ENCODE measurements around the gene SLC15A4.

Gene SLC15A4

DNA sequence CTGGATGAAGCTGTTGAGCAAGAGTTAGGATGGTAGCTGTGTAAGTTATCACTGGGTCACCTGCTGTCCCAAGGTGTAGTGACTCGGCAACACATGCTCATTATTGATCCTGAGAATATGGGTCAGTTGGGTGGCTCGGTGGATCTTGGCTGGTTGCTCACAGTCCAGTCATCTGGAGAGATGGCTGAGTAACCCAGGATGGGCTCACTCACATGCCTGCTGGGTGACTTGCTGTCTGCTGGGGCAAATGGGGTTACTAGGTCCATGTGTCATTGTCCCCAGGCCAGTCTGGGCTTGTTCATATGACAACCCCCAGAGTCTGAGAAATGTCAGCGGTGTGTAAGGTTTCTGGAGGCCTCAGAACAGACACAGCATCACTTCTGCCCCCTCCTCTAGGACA is 69.5 kb downstream of the SLC15A4 start:
- H3K4me3 ChIP-seq (replicated peaks; ENCODE audit: low read depth, low read length), result no peak overlapping the region
- TF ChIP-seq, protein P1, sequence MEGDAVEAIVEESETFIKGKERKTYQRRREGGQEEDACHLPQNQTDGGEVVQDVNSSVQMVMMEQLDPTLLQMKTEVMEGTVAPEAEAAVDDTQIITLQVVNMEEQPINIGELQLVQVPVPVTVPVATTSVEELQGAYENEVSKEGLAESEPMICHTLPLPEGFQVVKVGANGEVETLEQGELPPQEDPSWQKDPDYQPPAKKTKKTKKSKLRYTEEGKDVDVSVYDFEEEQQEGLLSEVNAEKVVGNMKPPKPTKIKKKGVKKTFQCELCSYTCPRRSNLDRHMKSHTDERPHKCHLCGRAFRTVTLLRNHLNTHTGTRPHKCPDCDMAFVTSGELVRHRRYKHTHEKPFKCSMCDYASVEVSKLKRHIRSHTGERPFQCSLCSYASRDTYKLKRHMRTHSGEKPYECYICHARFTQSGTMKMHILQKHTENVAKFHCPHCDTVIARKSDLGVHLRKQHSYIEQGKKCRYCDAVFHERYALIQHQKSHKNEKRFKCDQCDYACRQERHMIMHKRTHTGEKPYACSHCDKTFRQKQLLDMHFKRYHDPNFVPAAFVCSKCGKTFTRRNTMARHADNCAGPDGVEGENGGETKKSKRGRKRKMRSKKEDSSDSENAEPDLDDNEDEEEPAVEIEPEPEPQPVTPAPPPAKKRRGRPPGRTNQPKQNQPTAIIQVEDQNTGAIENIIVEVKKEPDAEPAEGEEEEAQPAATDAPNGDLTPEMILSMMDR (IDR thresholded peaks at IDR 0.05; ENCODE audit: low read depth, low read length, missing control alignments), result no peak
- DNase-seq (ENCODE audit: extremely low read depth, low read depth), result no peak

DNA sequence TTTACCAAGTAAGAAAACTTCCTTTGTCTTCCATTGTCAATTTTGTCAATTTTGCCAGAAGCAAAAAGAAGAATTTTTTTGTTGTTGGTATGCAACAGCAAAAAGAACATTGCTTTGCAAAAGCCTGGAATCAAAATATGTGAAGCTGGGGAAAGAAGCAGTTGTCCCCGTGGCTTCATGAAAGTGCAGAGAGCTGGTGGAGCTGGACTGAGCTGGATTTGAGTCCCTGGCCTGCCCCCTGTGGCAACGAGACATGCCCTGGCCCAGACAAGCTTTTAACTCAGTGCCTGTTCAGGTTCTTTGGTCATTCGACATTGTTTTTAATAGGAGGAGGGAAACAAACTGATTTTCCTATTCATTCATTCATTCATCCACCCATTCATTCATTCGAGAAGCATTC is 70.3 kb downstream of the SLC15A4 start:
- DNase-seq (ENCODE audit: extremely low read depth, low read depth), result no peak
- TF ChIP-seq, protein P1 (IDR thresholded peaks at IDR 0.05; ENCODE audit: low read depth, low read length, missing control alignments), result no peak
- H3K4me3 ChIP-seq (replicated peaks; ENCODE audit: low read depth, low read length), result no peak overlapping the region

DNA sequence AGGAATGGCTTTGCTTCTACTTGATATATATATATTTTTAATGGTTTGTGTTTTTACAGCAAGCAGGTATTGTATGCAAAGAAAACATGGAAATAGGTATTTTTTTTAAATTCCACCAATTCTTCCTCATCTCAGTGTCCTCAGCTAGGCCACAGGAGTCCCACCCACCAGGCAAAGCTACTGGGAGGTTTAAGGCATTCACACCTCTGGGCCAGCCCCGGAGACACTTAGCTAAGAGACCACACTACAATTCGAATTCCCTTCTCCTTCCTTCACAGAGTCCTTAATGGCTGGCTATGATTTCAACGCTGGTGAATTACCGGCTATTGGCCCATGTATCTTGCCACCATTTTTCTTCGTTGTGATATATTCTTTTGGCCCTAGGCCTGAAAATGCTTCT is 71.4 kb downstream of the SLC15A4 start:
- DNase-seq (ENCODE audit: extremely low read depth, low read depth), result no peak
- TF ChIP-seq, protein P1 (IDR thresholded peaks at IDR 0.05; ENCODE audit: low read depth, low read length, missing control alignments), result no peak
- no peak overlapping the region for H3K4me3 ChIP-seq (replicated peaks; ENCODE audit: low read depth, low read length)

DNA sequence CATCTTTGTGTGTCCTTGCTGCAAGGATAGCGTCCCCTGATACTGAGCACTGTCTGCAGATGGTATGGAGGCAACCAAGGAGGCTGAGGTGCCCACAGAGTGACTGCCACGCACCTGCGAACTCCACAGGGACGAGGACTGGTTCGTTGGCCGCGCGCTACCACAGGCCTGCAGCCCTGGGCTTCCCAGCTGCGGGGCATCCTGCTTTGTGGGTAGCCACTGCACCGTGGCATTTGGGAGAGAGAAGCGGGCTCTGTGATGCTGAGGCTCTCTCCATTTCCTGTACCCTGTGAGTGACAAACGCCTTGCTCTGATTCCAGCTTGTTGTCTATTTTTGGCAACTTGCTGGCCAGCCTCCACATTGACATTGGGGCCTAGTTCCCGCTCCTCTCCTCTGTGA is 76.3 kb downstream of the SLC15A4 start:
- DNase-seq (ENCODE audit: extremely low read depth, low read depth), result no peak
- TF ChIP-seq, protein P1 (IDR thresholded peaks at IDR 0.05; ENCODE audit: low read depth, low read length, missing control alignments), result no peak
- no peak overlapping the region for H3K4me3 ChIP-seq (replicated peaks; ENCODE audit: low read depth, low read length)

DNA sequence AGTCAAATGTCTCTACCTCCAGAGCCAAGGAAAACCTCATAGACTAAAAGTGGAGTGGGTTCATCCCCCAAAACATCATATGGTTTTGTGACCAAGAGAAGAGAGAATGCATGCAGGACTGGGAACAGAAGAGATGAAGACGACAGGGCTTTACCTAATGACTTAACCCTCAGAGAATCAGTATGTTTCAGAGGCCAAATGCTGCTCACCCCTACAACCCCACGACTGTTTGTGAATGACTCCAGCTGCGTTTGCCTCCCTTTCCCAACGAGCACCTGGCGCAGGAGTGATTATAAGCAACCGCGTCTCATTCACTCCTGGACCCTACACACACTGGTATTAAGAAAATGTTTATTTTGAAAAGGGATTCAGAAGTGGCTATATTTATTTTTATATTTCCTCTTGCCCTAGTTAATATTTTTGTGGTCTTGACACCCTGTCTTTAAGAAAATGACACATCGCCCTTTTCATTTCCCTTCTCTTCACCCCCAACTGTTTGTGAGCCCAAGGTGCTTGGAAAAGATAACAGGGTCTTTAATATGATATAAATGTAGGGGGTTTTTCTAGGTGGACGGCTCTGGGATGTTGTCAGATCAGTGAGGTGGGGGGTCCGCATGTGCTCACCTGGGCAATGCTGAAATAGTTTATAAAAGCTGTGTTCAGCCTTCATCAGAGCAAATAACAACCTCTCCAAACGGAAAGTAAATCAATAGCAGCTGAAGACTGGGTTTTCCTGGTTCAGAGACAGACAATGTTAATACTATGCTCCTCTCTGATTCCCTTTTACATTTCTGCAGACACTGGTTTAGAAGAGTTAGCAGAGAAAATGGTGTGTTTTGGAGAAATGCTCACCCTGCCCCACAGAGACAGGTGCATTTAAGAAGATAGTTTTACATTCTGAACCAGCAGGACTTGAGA is 77.7 kb downstream of the SLC15A4 start:
- DNase-seq (ENCODE audit: extremely low read depth, low read depth), result no peak
- TF ChIP-seq, protein P1 (IDR thresholded peaks at IDR 0.05; ENCODE audit: low read depth, low read length, missing control alignments), result no peak
- no peak overlapping the region for H3K4me3 ChIP-seq (replicated peaks; ENCODE audit: low read depth, low read length)

DNA sequence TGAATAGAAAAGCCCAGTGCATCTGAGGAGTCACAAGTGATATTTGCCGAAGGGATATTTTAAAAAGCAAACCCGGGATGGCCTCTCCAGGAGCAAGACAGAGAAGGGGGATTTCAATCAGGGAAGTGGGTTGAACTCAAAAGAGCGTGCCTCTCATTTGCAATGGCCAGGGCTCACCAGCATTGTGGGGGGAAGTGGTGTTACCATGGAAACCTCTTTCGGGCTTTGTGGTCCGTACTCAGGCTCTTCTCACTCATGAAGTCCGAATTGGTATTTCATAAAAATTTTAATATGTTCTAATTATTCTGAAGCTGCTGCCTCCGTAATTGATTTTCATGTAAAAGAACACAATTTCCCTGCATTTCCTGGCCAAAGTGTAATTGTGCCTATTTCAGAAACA is 79.8 kb downstream of the SLC15A4 start:
- H3K4me3 ChIP-seq (replicated peaks; ENCODE audit: low read depth, low read length), result no peak overlapping the region
- no peak for DNase-seq (ENCODE audit: extremely low read depth, low read depth)
- TF ChIP-seq, protein P1 (IDR thresholded peaks at IDR 0.05; ENCODE audit: low read depth, low read length, missing control alignments), result no peak
